ENCODE data around the gene DDIAS. TPM values are rescaled to one million over a fixed set of nuclear protein-coding genes. Genes with fewer than 3 reads are reported as not detected.
"Not testable (repeated sequence)": the region's sequence is repeated elsewhere in the genome, so short reads cannot be mapped to it uniquely, and the experiment has no call there.

The DDIAS gene
- total and polyA plus RNA-seq, 11 donors: 0.08 to 3.5 (median 0.58) TPM; not detected in 1

- no peak for ATAC-seq
- peaks cover 0 to 11% (median 1%) of the 10 kb centered on the region in 12 donors for H3K9me3 ChIP-seq
- 92 to 96% (median 95%) methylated on average over 5 of the region's 5 CpGs for WGBS, 4 donors
Measured at GRCh38 chr11:82907371-82907770, 5.8 kb downstream of the DDIAS start.

GRCh38 chr11:82908311-82908710 lies 6.8 kb downstream of the DDIAS start:
- no peak overlapping the region for H3K27ac ChIP-seq
- TF ChIP-seq, protein P1, sequence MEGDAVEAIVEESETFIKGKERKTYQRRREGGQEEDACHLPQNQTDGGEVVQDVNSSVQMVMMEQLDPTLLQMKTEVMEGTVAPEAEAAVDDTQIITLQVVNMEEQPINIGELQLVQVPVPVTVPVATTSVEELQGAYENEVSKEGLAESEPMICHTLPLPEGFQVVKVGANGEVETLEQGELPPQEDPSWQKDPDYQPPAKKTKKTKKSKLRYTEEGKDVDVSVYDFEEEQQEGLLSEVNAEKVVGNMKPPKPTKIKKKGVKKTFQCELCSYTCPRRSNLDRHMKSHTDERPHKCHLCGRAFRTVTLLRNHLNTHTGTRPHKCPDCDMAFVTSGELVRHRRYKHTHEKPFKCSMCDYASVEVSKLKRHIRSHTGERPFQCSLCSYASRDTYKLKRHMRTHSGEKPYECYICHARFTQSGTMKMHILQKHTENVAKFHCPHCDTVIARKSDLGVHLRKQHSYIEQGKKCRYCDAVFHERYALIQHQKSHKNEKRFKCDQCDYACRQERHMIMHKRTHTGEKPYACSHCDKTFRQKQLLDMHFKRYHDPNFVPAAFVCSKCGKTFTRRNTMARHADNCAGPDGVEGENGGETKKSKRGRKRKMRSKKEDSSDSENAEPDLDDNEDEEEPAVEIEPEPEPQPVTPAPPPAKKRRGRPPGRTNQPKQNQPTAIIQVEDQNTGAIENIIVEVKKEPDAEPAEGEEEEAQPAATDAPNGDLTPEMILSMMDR (IDR thresholded peaks at IDR 0.05): no peak
- no peak for TF ChIP-seq POLR2A (IDR thresholded peaks at IDR 0.05)
- H3K36me3 ChIP-seq: no peaks in the 10 kb centered on the region
- H3K9me3 ChIP-seq: peaks cover 0 to 12% (median 1%) of the 10 kb centered on the region in 12 donors
- H3K27me3 ChIP-seq: no peaks in the 10 kb centered on the region
- ATAC-seq (no peak), DNase-seq (no peak)
- intact Hi-C loops (cut with DNase I): loop anchor here (2.0 to 10.0 kb wide), 10 partner anchors 164 to 914 kb away; partner anchors contain the start of genes ANKRD42 (in 4 of the 10), CCDC90B (in 2 of the 10), PCF11 (in 2 of the 10) and RAB30 (in 2 of the 10)
- peaks cover 0 to 14% (median 0%) of the 10 kb centered on the region in 12 donors for H3K4me1 ChIP-seq
- no peak overlapping the region for H3K4me3 ChIP-seq

More at GRCh38 chr11:82907371-82907770, 5.8 kb downstream of the DDIAS start:
- Histone ChIP-seq H3K4me1 (peaks cover 0 to 14% (median 0%) of the 10 kb centered on the region in 12 donors), H3K36me3 (no peaks in the 10 kb centered on the region), H3K27ac (peak overlapping the region in 1 of 12 donors; percentile 6), H3K4me3 (no peak overlapping the region), H3K27me3 (no peaks in the 10 kb centered on the region)
- intact Hi-C loops (cut with DNase I): loop anchor here in 9 of 10 donors (2.0 to 10.0 kb wide), 11 partner anchors 165 to 915 kb away; partner anchors contain the start of genes ANKRD42 (in 4 of the 9), CCDC90B (in 2 of the 9), PCF11 (in 2 of the 9) and RAB30 (in 2 of the 9)
- no peak for TF ChIP-seq POLR2A (IDR thresholded peaks at IDR 0.05)
- no peak for DNase-seq

GRCh38 chr11:82909015-82909640 lies 7.6 kb downstream of the DDIAS start:
- Histone ChIP-seq H3K36me3 (no peaks in the 10 kb centered on the region), H3K27me3 (no peaks in the 10 kb centered on the region), H3K4me1 (peaks cover 0 to 14% (median 0%) of the 10 kb centered on the region in 12 donors), H3K9me3 (peaks cover 0 to 12% (median 1%) of the 10 kb centered on the region in 12 donors), H3K27ac (no peak overlapping the region), H3K4me3 (no peak overlapping the region)
- 66 to 73% (median 69%) methylated on average over 7 of the region's 7 CpGs for WGBS, 4 donors
- TF ChIP-seq, protein P1 (IDR thresholded peaks at IDR 0.05): no peak
- TF ChIP-seq POLR2A (IDR thresholded peaks at IDR 0.05): no peak
- DNase-seq (no peak), ATAC-seq (no peak)
- intact Hi-C loops (cut with DNase I): loop anchor here (2.0 to 10.0 kb wide), 10 partner anchors 163 to 913 kb away; partner anchors contain the start of genes ANKRD42 (in 4 of the 10), CCDC90B (in 2 of the 10), PCF11 (in 2 of the 10) and RAB30 (in 2 of the 10)

- not testable (repeated sequence) for ATAC-seq, H3K27me3 ChIP-seq, H3K36me3 ChIP-seq, DNase-seq, H3K9me3 ChIP-seq, H3K4me3 ChIP-seq
- Histone ChIP-seq H3K27ac (peak overlapping the region in 1 of 12 donors; percentile 83), H3K4me1 (peaks cover 0 to 25% (median 0%) of the 10 kb centered on the region in 12 donors)
- 97 to 98% (median 97%) methylated on average over 10 of the region's 10 CpGs for WGBS, 4 donors
- intact Hi-C loops (cut with DNase I): loop anchor here in 2 of 10 donors (10.0 kb wide), 2 partner anchors 55 to 145 kb away; no protein-coding TSS in a partner anchor
Measured at GRCh38 chr11:82919786-82920185, 18.2 kb downstream of the DDIAS start.

DNA sequence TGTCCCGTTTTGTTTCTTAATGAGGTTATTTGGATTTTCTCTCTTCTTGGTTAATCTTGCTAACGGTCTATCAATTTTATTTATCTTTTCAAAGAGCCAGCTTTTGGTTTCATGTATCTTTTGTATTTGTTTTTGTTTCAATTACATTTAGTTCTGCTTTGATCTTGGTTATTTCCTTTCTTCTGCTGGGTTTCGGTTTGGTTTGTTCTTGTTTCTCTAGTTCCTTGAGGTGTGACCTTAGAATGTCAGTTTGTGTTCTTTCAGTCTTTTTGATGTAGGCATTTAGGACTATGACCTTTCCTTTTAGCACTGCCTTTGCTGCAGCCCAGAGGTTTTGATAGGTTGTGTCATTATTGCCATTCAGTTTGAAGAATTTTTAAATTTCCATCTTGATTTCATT lies 18.7 kb downstream of the DDIAS start:
- intact Hi-C loops (cut with DNase I): loop anchor here in 2 of 10 donors (10.0 kb wide), 2 partner anchors 55 to 145 kb away; no protein-coding TSS in a partner anchor
- Histone ChIP-seq H3K27ac (peak overlapping the region in 1 of 12 donors; percentile 83), H3K4me1 (peaks cover 0 to 25% (median 0%) of the 10 kb centered on the region in 12 donors)
- not testable (repeated sequence) for H3K36me3 ChIP-seq, H3K4me3 ChIP-seq, DNase-seq, H3K9me3 ChIP-seq, H3K27me3 ChIP-seq, ATAC-seq
- WGBS, 4 donors: 75 to 82% (median 80%) methylated on average over 3 of the region's 3 CpGs

GRCh38 chr11:82922396-82923173 lies 21.0 kb downstream of the DDIAS start:
- not testable (repeated sequence) for ATAC-seq, DNase-seq, H3K36me3 ChIP-seq, H3K4me3 ChIP-seq, H3K9me3 ChIP-seq, H3K27me3 ChIP-seq
- peaks cover 0 to 25% (median 0%) of the 10 kb centered on the region in 12 donors for H3K4me1 ChIP-seq
- 51 to 62% (median 56%) methylated on average over 7 to 8 of the region's 8 CpGs for WGBS, 4 donors
- H3K27ac ChIP-seq: peak overlapping the region in 2 of 12 donors; percentile 5 to 56
- intact Hi-C loops (cut with DNase I): loop anchor here in 2 of 10 donors (10.0 kb wide), 2 partner anchors 58 to 142 kb away; no protein-coding TSS in a partner anchor

Measured in heart left ventricle (tissue), 16 donors.